Breast epithelium (tissue), 3 donors: ENCODE results near the gene SARM1.

Experiments
- CTCF ChIP-seq, 3 donors: fragments of 450-650 bp; IDR thresholded peaks; one replicate each; pipeline ENCODE4 v1.5.1; 2016 to 2017; ENCODE audit warnings: antibody characterized with exemption in 3 of 3, mild to moderate bottlenecking in 3 of 3, moderate library complexity in 3 of 3
- POLR2A ChIP-seq: fragments of 450-650 bp; IDR thresholded peaks from one replicate; pipeline ENCODE4 v1.6.1; 2016; ENCODE audit warnings: antibody characterized with exemption, mild to moderate bottlenecking, moderate library complexity
- POLR2AphosphoS5 ChIP-seq, 3 donors: sonication (generic); formaldehyde crosslinking; IDR thresholded peaks; one replicate each; pipeline ENCODE4 v1.6.1; 2017; ENCODE audit warnings: antibody characterized with exemption in 3 of 3

- TF ChIP-seq CTCF (IDR thresholded peaks at IDR 0.05) (no peak), POLR2AphosphoS5 (IDR thresholded peaks at IDR 0.05) (no peak), POLR2A (no peak)
These were observed 27.5 kb upstream of the SARM1 start for GRCh38 chr17:28344011-28344410.
